Activated T-helper 2 cell treated with anti-CD3 and anti-CD28 coated beads, Interferon-gamma antibody, Interleukin-2, Interleukin-4, amounts not matched to agents 10 μg/mL and 5 μg/mL and 100 μg/mL, durations not matched to agents 14 hours and 24 hours and 36 hours (primary cell): ENCODE data around the gene OR51L1. TPM values are rescaled to one million over a fixed set of nuclear protein-coding genes. Genes with fewer than 3 reads are reported as not detected.

Experiments used
- DNase-seq: peaks from one replicate; pipeline ENCODE4 v3.0.0; 2021; ENCODE audit warnings: low spot score
- H3K27ac Mint-ChIP-seq: one replicate; pipeline ENCODE4 v1.8.0; 2021; ENCODE audit warnings: mixed read lengths
- H3K27me3 Mint-ChIP-seq: one replicate; pipeline ENCODE4 v1.8.0; 2021; ENCODE audit warnings: low read depth, mixed read lengths
- H3K36me3 Mint-ChIP-seq: one replicate; pipeline ENCODE4 v1.8.0; 2021; ENCODE audit warnings: low read depth, mixed read lengths
- H3K4me1 Mint-ChIP-seq: one replicate; pipeline ENCODE4 v1.8.0; 2021; ENCODE audit warnings: low read depth, mixed read lengths
- H3K4me3 Mint-ChIP-seq: one replicate; pipeline ENCODE4 v1.8.0; 2021; ENCODE audit warnings: low read depth, mild to moderate bottlenecking, moderate library complexity, mixed read lengths
- H3K9me3 Mint-ChIP-seq: one replicate; pipeline ENCODE4 v1.8.0; 2021; ENCODE audit warnings: mixed read lengths
- intact Hi-C: fragments of 100-400 bp; cut with micrococcal nuclease; formaldehyde crosslinking; loops from one replicate; pipeline ENCODE4 v1.15.1; 2023
- total RNA-seq: library from RNA; stranded (reverse); gene quantifications from 2 replicates; pipeline ENCODE4 v1.2.3, GENCODE V29; 2022

The OR51L1 gene
- total RNA-seq, 1 donor from 2014 or later: not detected

- intact Hi-C loops: no loop called here
- no peaks in the 10 kb centered on the region for H3K36me3 Mint-ChIP-seq
- no peaks in the 10 kb centered on the region for H3K9me3 Mint-ChIP-seq
- no peaks in the 10 kb centered on the region for H3K4me1 Mint-ChIP-seq
- no peaks in the 10 kb centered on the region for H3K27me3 Mint-ChIP-seq
- H3K27ac Mint-ChIP-seq: no peak overlapping the region
- no peak for DNase-seq
- H3K4me3 Mint-ChIP-seq: no peak overlapping the region
These were observed 16.6 kb downstream of the OR51L1 start for GRCh38 chr11:5011254-5011653.

- H3K9me3 Mint-ChIP-seq: no peaks in the 10 kb centered on the region
- H3K27ac Mint-ChIP-seq: no peak overlapping the region
- no peak overlapping the region for H3K4me3 Mint-ChIP-seq
- no peaks in the 10 kb centered on the region for H3K27me3 Mint-ChIP-seq
- H3K4me1 Mint-ChIP-seq: no peaks in the 10 kb centered on the region
- H3K36me3 Mint-ChIP-seq: no peaks in the 10 kb centered on the region
- intact Hi-C loops: no loop called here
- no peak for DNase-seq
These were observed 18.4 kb downstream of the OR51L1 start for GRCh38 chr11:5013012-5013411.

GRCh38 chr11:5021996-5022395 lies 27.3 kb downstream of the OR51L1 start:
- intact Hi-C loops: no loop called here

GRCh38 chr11:5036669-5037068 lies 42.0 kb downstream of the OR51L1 start:
- H3K4me3 Mint-ChIP-seq: no peak overlapping the region
- no peaks in the 10 kb centered on the region for H3K4me1 Mint-ChIP-seq
- no peaks in the 10 kb centered on the region for H3K27me3 Mint-ChIP-seq
- H3K9me3 Mint-ChIP-seq: no peaks in the 10 kb centered on the region
- intact Hi-C loops: no loop called here
- H3K36me3 Mint-ChIP-seq: no peaks in the 10 kb centered on the region
- H3K27ac Mint-ChIP-seq: no peak overlapping the region
- no peak for DNase-seq

More at GRCh38 chr11:5021996-5022395, 27.3 kb downstream of the OR51L1 start:
- H3K4me1 Mint-ChIP-seq: no peaks in the 10 kb centered on the region
- H3K27me3 Mint-ChIP-seq: no peaks in the 10 kb centered on the region
- H3K9me3 Mint-ChIP-seq: peaks cover 20% of the 10 kb centered on the region
- no peak for DNase-seq
- H3K4me3 Mint-ChIP-seq: no peak overlapping the region
- no peaks in the 10 kb centered on the region for H3K36me3 Mint-ChIP-seq
- no peak overlapping the region for H3K27ac Mint-ChIP-seq

- DNase-seq: no peak
- Mint-ChIP-seq H3K27me3 (no peaks in the 10 kb centered on the region), H3K36me3 (no peaks in the 10 kb centered on the region), H3K4me3 (no peak overlapping the region), H3K27ac (no peak overlapping the region), H3K9me3 (no peaks in the 10 kb centered on the region), H3K4me1 (no peaks in the 10 kb centered on the region)
- intact Hi-C loops: no loop called here
These were observed 43.3 kb downstream of the OR51L1 start for GRCh38 chr11:5037926-5038325.

GRCh38 chr11:5038341-5038740 lies 43.7 kb downstream of the OR51L1 start:
- H3K4me1 Mint-ChIP-seq: no peaks in the 10 kb centered on the region
- no peaks in the 10 kb centered on the region for H3K27me3 Mint-ChIP-seq
- no peak overlapping the region for H3K27ac Mint-ChIP-seq
- no peak overlapping the region for H3K4me3 Mint-ChIP-seq
- H3K36me3 Mint-ChIP-seq: no peaks in the 10 kb centered on the region
- DNase-seq: no peak
- H3K9me3 Mint-ChIP-seq: no peaks in the 10 kb centered on the region
- intact Hi-C loops: no loop called here

GRCh38 chr11:5040876-5041275 lies 46.2 kb downstream of the OR51L1 start:
- Mint-ChIP-seq H3K4me1 (no peaks in the 10 kb centered on the region), H3K4me3 (no peak overlapping the region), H3K36me3 (no peaks in the 10 kb centered on the region), H3K27me3 (no peaks in the 10 kb centered on the region), H3K27ac (no peak overlapping the region), H3K9me3 (no peaks in the 10 kb centered on the region)
- DNase-seq: no peak
- intact Hi-C loops: no loop called here

- Mint-ChIP-seq H3K27me3 (no peaks in the 10 kb centered on the region), H3K9me3 (no peaks in the 10 kb centered on the region), H3K27ac (no peak overlapping the region)
These were observed 47.4 kb downstream of the OR51L1 start for GRCh38 chr11:5042091-5042490.

GRCh38 chr11:5043380-5043779 lies 48.7 kb downstream of the OR51L1 start:
- no peak overlapping the region for H3K27ac Mint-ChIP-seq
- intact Hi-C loops: no loop called here
- H3K9me3 Mint-ChIP-seq: no peaks in the 10 kb centered on the region
- H3K27me3 Mint-ChIP-seq: no peaks in the 10 kb centered on the region
- no peak for DNase-seq
- no peaks in the 10 kb centered on the region for H3K36me3 Mint-ChIP-seq
- H3K4me3 Mint-ChIP-seq: no peak overlapping the region
- H3K4me1 Mint-ChIP-seq: no peaks in the 10 kb centered on the region

More at GRCh38 chr11:5042091-5042490, 47.4 kb downstream of the OR51L1 start:
- Mint-ChIP-seq H3K4me3 (no peak overlapping the region), H3K4me1 (no peaks in the 10 kb centered on the region), H3K36me3 (no peaks in the 10 kb centered on the region)
- intact Hi-C loops: no loop called here
- no peak for DNase-seq

- intact Hi-C loops: no loop called here
- Mint-ChIP-seq H3K9me3 (no peaks in the 10 kb centered on the region), H3K36me3 (no peaks in the 10 kb centered on the region), H3K4me3 (no peak within 1 kb of the TSS), H3K27ac (no peak within 1 kb of the TSS), H3K4me1 (no peaks in the 10 kb centered on the region), H3K27me3 (no peaks in the 10 kb centered on the region)
- no peak for DNase-seq
These were observed 51.6 kb downstream of the OR51L1 start, which contains the start of gene OR52J3 for GRCh38 chr11:5046226-5046625. OR52J3 (plus strand) TSS chr11:5046526; CDS start chr11:5046526, 0 bp downstream.

- intact Hi-C loops: no loop called here
- no peaks in the 10 kb centered on the region for H3K4me1 Mint-ChIP-seq
- no peaks in the 10 kb centered on the region for H3K36me3 Mint-ChIP-seq
- no peaks in the 10 kb centered on the region for H3K27me3 Mint-ChIP-seq
- H3K9me3 Mint-ChIP-seq: no peaks in the 10 kb centered on the region
- no peak overlapping the region for H3K4me3 Mint-ChIP-seq
- no peak overlapping the region for H3K27ac Mint-ChIP-seq
- DNase-seq: no peak
These were observed 52.2 kb downstream of the OR51L1 start for GRCh38 chr11:5046754-5047330.

Other genes starting within 250 kb of the OR51L1 start
- gene OR51F1, start 224.9 kb upstream of the OR51L1 start, total RNA-seq: not detected in 2 replicates
- gene OR52R1, start 190.5 kb upstream of the OR51L1 start, total RNA-seq: not detected in 2 replicates
- not detected in 2 replicates for gene OR51F2, start 173.5 kb upstream of the OR51L1 start, total RNA-seq
- gene OR51S1, start 145.6 kb upstream of the OR51L1 start, total RNA-seq: not detected in 2 replicates
- gene OR51T1, start 113.0 kb upstream of the OR51L1 start, total RNA-seq: not detected in 2 replicates
- not detected in 2 replicates for gene OR51A7, start 91.1 kb upstream of the OR51L1 start, total RNA-seq
- gene OR51G2, start 75.5 kb upstream of the OR51L1 start, total RNA-seq: not detected in 2 replicates
- not detected in 2 replicates for gene OR51G1, start 70.5 kb upstream of the OR51L1 start, total RNA-seq
- gene OR51A4, start 47.2 kb upstream of the OR51L1 start, total RNA-seq: not detected in 2 replicates
- gene OR51A2, start 39.1 kb upstream of the OR51L1 start, total RNA-seq: not detected in 2 replicates
- not detected in 2 replicates for gene OR52J3, start 51.7 kb downstream of the OR51L1 start, total RNA-seq
- gene OR52E2, start 64.8 kb downstream of the OR51L1 start, total RNA-seq: not detected in 2 replicates
- not detected in 2 replicates for gene OR52E1, start 74.7 kb downstream of the OR51L1 start, total RNA-seq
- not detected in 2 replicates for gene OR52A5, start 143.5 kb downstream of the OR51L1 start, total RNA-seq
- gene OR52A1, start 159.9 kb downstream of the OR51L1 start, total RNA-seq: not detected in 2 replicates
- not detected in 2 replicates for gene OR51V1, start 205.8 kb downstream of the OR51L1 start, total RNA-seq
- gene HBB, start 232.2 kb downstream of the OR51L1 start, total RNA-seq: not detected in 2 replicates
- not detected in 2 replicates for gene HBD, start 239.6 kb downstream of the OR51L1 start, total RNA-seq